Right lobe of liver (tissue), 6 donors: Measurements from ENCODE around the gene RNF152. TPM values are rescaled to one million over a fixed set of nuclear protein-coding genes. Genes with fewer than 3 reads are reported as not detected.

ENCODE experiments used
- ATAC-seq, 4 donors: fragments of 200-7000 bp; cut with Tn5 transposase; one replicate each; pipeline ENCODE4 v1.9.1; 2020; ENCODE audit warnings: mild to moderate bottlenecking in 4 of 4, moderate library complexity in 4 of 4
- DNase-seq, 3 donors: peaks; one replicate each; pipeline ENCODE4 v3.0.0-alpha.2; 2020
- H3K27ac ChIP-seq, 3 donors: fragments of 200-600 bp; one replicate each; pipeline ENCODE4 v1.8.0; 2022
- H3K27me3 ChIP-seq, 2 donors: fragments of 200-600 bp; one replicate each; pipeline ENCODE4 v1.8.0; 2022
- H3K36me3 ChIP-seq, 4 donors: fragments of 200-600 bp; sonication (generic) in 1 of 4; one replicate each; pipeline versions ENCODE4 v1.5.1 to v1.8.0; 2017 to 2022; ENCODE audit warnings: control low read depth in 1 of 4
- H3K4me1 ChIP-seq, 4 donors: fragments of 200-600 bp; sonication (generic) in 1 of 4; one replicate each; pipeline versions ENCODE4 v1.5.1 to v1.8.0; 2017 to 2022; ENCODE audit warnings: control low read depth in 1 of 4
- H3K4me3 ChIP-seq, 3 donors: fragments of 200-600 bp; one replicate each; pipeline ENCODE4 v1.8.0; 2022
- H3K9me3 ChIP-seq, 4 donors: fragments of 200-600 bp; sonication (generic) in 1 of 4; one replicate each; pipeline versions ENCODE4 v1.5.1 to v1.8.0; 2017 to 2022; ENCODE audit warnings: control low read depth in 1 of 4
- POLR2A ChIP-seq: fragments of 450-650 bp; IDR thresholded peaks from one replicate; pipeline ENCODE4 v1.6.1; 2017; ENCODE audit warnings: antibody characterized with exemption, mild to moderate bottlenecking
- WGBS: methylation state at CpG from one replicate; pipeline ENCODE4 v1.1.6; 2018; ENCODE audit warnings: low coverage, low lambda C conversion rate; ENCODE audit not compliant: insufficient coverage; ENCODE audit errors: missing lambda C conversion rate; 5-methylcytosine and 5-hydroxymethylcytosine counted together
- intact Hi-C, 2 donors: fragments of 100-400 bp; cut with DNase I; formaldehyde crosslinking; loops; one replicate each; pipeline versions ENCODE4 v1.11.2 to v1.14.1; 2022
- total RNA-seq, 6 experiments: library from RNA; depleted of rRNA in 2 of 6; stranded (reverse); fragments of >200 nt in 2 of 6; fragmentation: NEBNext Ultra II Directional in 3 of 6; extraction: Animal tissue kit (Norgen Biotek cat#: 25700) in 3 of 6; gene quantifications; one replicate each; pipeline versions ENCODE4 v1.1.0 to v1.2.4, GENCODE V29; 2016 to 2023
- TF ChIP-seq, protein P1 (sequence below), 4 donors: fragments of 200-600 bp in 3 of 4; fragments of 450-650 bp in 1 of 4; IDR thresholded peaks; one replicate each; pipeline versions ENCODE4 v1.5.1 to v1.8.0; 2016 to 2022; ENCODE audit warnings: antibody characterized with exemption in 4 of 4, mild to moderate bottlenecking in 2 of 4
- donor health status: DM: no; HTN: yes; CAD: no.
- donor health status: DM: no; HTN: no; CAD: no.
- donor health status: DM: no; HTN: no; CAD: no.
- donor health status: DM: no; HTN: yes; CAD: no.
- donor health status: DM: no; HTN: yes; CAD: no.

Gene RNF152
- total RNA-seq, 6 experiments from 2014 or later: 19.5 to 101 (median 54.1) TPM

DNA sequence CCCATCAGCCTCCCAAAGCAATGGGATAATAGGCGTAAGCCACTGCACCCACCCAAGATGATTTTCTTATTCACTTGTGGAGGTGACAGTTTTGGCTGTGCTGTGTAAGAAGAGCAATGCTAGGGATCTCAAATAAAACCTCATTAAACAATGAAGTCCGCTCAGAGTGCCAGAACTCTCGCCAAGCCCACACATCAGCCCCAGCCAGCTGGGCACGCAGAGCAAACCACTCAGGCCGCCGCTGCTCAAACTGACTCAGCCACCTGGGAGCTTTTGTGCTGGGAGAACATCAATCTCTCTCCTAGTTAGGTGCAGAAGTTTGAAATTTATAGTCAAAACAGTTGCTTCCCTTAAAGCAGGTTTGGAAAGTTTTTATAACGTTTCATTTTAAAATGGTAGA is 47.6 kb downstream of the RNF152 start:
- TF ChIP-seq POLR2A: no peak
- TF ChIP-seq, protein P1, sequence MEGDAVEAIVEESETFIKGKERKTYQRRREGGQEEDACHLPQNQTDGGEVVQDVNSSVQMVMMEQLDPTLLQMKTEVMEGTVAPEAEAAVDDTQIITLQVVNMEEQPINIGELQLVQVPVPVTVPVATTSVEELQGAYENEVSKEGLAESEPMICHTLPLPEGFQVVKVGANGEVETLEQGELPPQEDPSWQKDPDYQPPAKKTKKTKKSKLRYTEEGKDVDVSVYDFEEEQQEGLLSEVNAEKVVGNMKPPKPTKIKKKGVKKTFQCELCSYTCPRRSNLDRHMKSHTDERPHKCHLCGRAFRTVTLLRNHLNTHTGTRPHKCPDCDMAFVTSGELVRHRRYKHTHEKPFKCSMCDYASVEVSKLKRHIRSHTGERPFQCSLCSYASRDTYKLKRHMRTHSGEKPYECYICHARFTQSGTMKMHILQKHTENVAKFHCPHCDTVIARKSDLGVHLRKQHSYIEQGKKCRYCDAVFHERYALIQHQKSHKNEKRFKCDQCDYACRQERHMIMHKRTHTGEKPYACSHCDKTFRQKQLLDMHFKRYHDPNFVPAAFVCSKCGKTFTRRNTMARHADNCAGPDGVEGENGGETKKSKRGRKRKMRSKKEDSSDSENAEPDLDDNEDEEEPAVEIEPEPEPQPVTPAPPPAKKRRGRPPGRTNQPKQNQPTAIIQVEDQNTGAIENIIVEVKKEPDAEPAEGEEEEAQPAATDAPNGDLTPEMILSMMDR (IDR thresholded peaks at IDR 0.05): no peak
- Histone ChIP-seq H3K27me3 (no peaks in the 10 kb centered on the region), H3K4me1 (no peaks in the 10 kb centered on the region), H3K27ac (no peak overlapping the region), H3K9me3 (no peaks in the 10 kb centered on the region), H3K36me3 (no peaks in the 10 kb centered on the region), H3K4me3 (no peak overlapping the region)
- DNase-seq (no peak), ATAC-seq (peak in 2 of 4 donors; percentile 8 to 18)
- intact Hi-C loops: no loop called here
- 92% methylated on average over 3 of the region's 7 CpGs for WGBS

DNA sequence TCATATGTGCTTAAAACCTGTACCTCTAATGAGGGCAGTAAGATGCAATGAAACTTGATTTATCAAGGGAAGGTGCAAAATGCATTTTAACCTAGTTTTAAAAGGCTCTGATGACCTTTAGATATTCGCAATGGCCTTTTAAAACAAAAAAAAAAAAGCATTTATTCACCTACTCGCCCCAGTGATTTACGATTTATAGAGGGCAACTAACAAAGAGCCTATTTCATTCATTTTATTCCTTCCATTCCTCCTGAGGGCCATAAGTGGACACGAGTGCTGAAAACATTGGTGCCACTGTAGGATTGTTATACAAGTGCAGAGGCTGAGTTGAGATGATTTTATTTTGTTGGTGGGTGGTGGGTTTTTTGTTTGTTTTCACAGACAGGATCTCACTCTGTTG is 48.1 kb downstream of the RNF152 start:
- Histone ChIP-seq H3K4me3 (no peak overlapping the region), H3K27me3 (no peaks in the 10 kb centered on the region), H3K4me1 (no peaks in the 10 kb centered on the region), H3K9me3 (no peaks in the 10 kb centered on the region), H3K27ac (no peak overlapping the region), H3K36me3 (no peaks in the 10 kb centered on the region)
- no peak for TF ChIP-seq POLR2A
- intact Hi-C loops: no loop called here
- WGBS: 86% methylated on average over 4 of the region's 4 CpGs
- ATAC-seq (no peak), DNase-seq (no peak)

DNA sequence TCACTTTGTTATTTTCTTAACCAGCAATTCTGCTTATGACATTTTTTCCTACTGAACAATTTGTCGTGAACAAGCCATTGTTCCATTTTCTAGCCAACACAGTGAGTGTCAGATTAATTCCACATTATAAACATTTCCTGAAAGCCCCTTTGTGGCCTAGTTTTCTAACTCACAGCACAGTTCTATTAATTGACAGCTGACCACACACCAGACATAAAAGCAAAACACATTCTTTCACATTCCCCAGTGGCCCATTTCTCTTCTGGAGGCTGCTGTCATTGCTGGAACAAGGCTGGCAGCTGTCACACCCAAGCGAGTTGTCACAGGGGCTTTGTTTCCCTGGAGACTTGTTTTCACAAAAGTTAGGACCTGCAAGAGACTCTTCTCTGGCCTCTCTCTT is 50.7 kb downstream of the RNF152 start:
- Histone ChIP-seq H3K27me3 (no peaks in the 10 kb centered on the region), H3K4me1 (no peaks in the 10 kb centered on the region), H3K36me3 (no peaks in the 10 kb centered on the region), H3K4me3 (no peak overlapping the region), H3K27ac (no peak overlapping the region), H3K9me3 (no peaks in the 10 kb centered on the region)
- 75% methylated on average over 2 of the region's 2 CpGs for WGBS
- ATAC-seq (no peak), DNase-seq (no peak)
- TF ChIP-seq POLR2A: no peak
- TF ChIP-seq, protein P1 (IDR thresholded peaks at IDR 0.05): no peak
- intact Hi-C loops: no loop called here

DNA sequence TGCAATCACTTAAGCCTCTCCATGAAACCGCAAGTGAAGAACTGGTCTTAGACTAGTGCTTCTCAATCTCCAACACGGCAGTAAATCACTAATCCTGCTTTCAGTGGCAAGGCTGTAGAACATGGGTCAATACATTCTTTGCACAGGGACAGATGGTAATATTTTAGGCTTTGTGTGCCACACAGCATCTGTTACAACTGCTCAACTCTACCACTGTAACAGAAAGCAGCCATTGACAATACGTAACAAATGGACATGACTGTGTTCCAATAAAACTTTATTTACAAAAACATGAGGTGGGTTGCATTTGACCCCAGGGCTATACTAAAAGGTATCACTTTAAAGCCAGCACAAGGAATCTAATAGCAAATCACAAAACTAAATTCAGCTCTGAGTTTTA is 51.1 kb downstream of the RNF152 start:
- TF ChIP-seq, protein P1 (IDR thresholded peaks at IDR 0.05): no peak
- no peak for TF ChIP-seq POLR2A
- Histone ChIP-seq H3K36me3 (no peaks in the 10 kb centered on the region), H3K9me3 (no peaks in the 10 kb centered on the region), H3K4me3 (no peak overlapping the region), H3K27me3 (no peaks in the 10 kb centered on the region), H3K4me1 (no peaks in the 10 kb centered on the region), H3K27ac (no peak overlapping the region)
- intact Hi-C loops: no loop called here
- ATAC-seq (no peak), DNase-seq (no peak)
- WGBS: 58% methylated on average over 2 of the region's 3 CpGs

DNA sequence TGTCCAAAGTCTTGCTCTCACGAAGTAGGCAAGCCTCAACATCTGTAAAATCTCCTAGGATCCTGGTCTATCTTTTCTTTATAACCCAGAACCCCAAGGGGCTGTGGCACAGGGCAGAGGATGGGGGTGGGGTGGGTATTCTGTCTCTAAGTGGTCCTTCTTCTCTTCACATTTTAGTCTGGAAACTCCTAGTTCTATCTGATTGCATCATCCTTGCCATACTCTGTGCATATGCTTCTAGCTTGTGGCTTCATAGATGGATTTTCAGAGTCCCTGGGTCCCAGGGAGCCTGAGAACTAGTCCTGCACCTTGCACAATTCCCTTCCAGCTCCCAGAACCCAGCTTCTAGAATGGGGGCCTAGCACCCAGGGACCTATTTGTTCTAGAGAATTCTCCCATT is 52.5 kb downstream of the RNF152 start:
- TF ChIP-seq POLR2A: no peak
- TF ChIP-seq, protein P1 (IDR thresholded peaks at IDR 0.05): no peak
- Histone ChIP-seq H3K27me3 (no peaks in the 10 kb centered on the region), H3K36me3 (no peaks in the 10 kb centered on the region), H3K4me1 (no peaks in the 10 kb centered on the region), H3K9me3 (no peaks in the 10 kb centered on the region), H3K4me3 (no peak overlapping the region), H3K27ac (no peak overlapping the region)
- WGBS: 80% methylated on average over 1 of the region's 1 CpG
- ATAC-seq (peak in 1 of 4 donors; percentile 14), DNase-seq (no peak)
- intact Hi-C loops: no loop called here
